ENCODE measurements around the gene IRF4.

- TF ChIP-seq EZH2phosphoT487 (IDR thresholded peaks at IDR 0.05; ENCODE audit: borderline replicate concordance) (no peak), CTCF (conservative IDR thresholded peaks at IDR 0.05; ENCODE audit: low read length) (no peak)
These were observed 20.8 kb downstream of the IRF4 start for GRCh38 chr6:412146-412886.

All from Loucy (cell line).